H9 (cell line): ENCODE measurements around the gene CEACAM18. TPM values are rescaled to one million over a fixed set of nuclear protein-coding genes. Genes with fewer than 3 reads are reported as not detected.

ENCODE experiments used
- DNase-seq: peaks from one replicate; pipeline ENCODE4 v3.0.0-alpha.2; 2017
- H2AFZ ChIP-seq: one replicate; pipeline ENCODE4 v1.6.1; 2013; ENCODE audit warnings: mild to moderate bottlenecking, low read length, control low read depth, moderate library complexity
- H2AK5ac ChIP-seq: 2 replicates; pipeline ENCODE4 v1.6.1; 2013; ENCODE audit warnings: low read length, control low read depth, mixed read lengths; ENCODE audit not compliant: insufficient read length
- H2BK120ac ChIP-seq: one replicate; pipeline ENCODE4 v1.6.1; 2013; ENCODE audit warnings: low read depth, mild to moderate bottlenecking, low read length, control low read depth, inconsistent platforms; ENCODE audit not compliant: poor library complexity, severe bottlenecking
- H2BK12ac ChIP-seq: 2 replicates; pipeline ENCODE4 v1.6.1; 2013; ENCODE audit warnings: low read length, control low read depth, mixed read lengths, low read depth; ENCODE audit not compliant: insufficient read length
- H2BK15ac ChIP-seq: 2 replicates; pipeline ENCODE4 v1.6.1; 2013; ENCODE audit warnings: low read depth, low read length, control low read depth
- H2BK20ac ChIP-seq: one replicate; pipeline ENCODE4 v1.6.1; 2013; ENCODE audit warnings: low read depth, mild to moderate bottlenecking, low read length, control low read depth, inconsistent platforms; ENCODE audit not compliant: poor library complexity, severe bottlenecking
- H2BK5ac ChIP-seq: 2 replicates; pipeline ENCODE4 v1.6.1; 2013; ENCODE audit warnings: low read length, control low read depth, mixed read lengths; ENCODE audit not compliant: insufficient read length
- H3K14ac ChIP-seq: 2 replicates; pipeline ENCODE4 v1.6.1; 2013; ENCODE audit warnings: low read length, control low read depth; ENCODE audit not compliant: insufficient read depth
- H3K18ac ChIP-seq: 2 replicates; pipeline ENCODE4 v1.6.1; 2013; ENCODE audit warnings: low read depth, mild to moderate bottlenecking, mixed read lengths, low read length, control low read depth; ENCODE audit not compliant: insufficient read length
- H3K23ac ChIP-seq: 2 replicates; pipeline ENCODE4 v1.6.1; 2013; ENCODE audit warnings: low read length, control low read depth, mixed read lengths, low read depth; ENCODE audit not compliant: insufficient read length
- H3K23me2 ChIP-seq: 2 replicates; pipeline ENCODE4 v1.6.1; 2013; ENCODE audit warnings: low read depth, mild to moderate bottlenecking, mixed read lengths, low read length, control low read depth; ENCODE audit not compliant: insufficient read length, poor library complexity, severe bottlenecking
- H3K27ac ChIP-seq: 2 replicates; pipeline ENCODE4 v1.5.1; 2013; ENCODE audit warnings: low read length, control low read depth, mixed read lengths, low read depth; ENCODE audit not compliant: insufficient read length
- H3K27me3 ChIP-seq: 2 replicates; pipeline ENCODE4 v1.6.1; 2013; ENCODE audit warnings: low read length, control low read depth, inconsistent platforms; ENCODE audit not compliant: insufficient read depth
- H3K4ac ChIP-seq: 2 replicates; pipeline ENCODE4 v1.6.1; 2013; ENCODE audit warnings: low read depth, mild to moderate bottlenecking, control low read depth, inconsistent platforms, low read length, moderate library complexity
- H3K4me1 ChIP-seq: 2 replicates; pipeline ENCODE4 v1.6.1; 2013; ENCODE audit warnings: low read length, control low read depth, inconsistent platforms; ENCODE audit not compliant: insufficient read depth
- H3K4me2 ChIP-seq: 2 replicates; pipeline ENCODE4 v1.6.1; 2013; ENCODE audit warnings: low read length, control low read depth, mixed read lengths; ENCODE audit not compliant: insufficient read length, insufficient read depth
- H3K56ac ChIP-seq: 2 replicates; pipeline ENCODE4 v1.6.1; 2013; ENCODE audit warnings: low read depth, mild to moderate bottlenecking, mixed read lengths, low read length, control low read depth; ENCODE audit not compliant: insufficient read length
- H3K79me1 ChIP-seq: 2 replicates; pipeline ENCODE4 v1.6.1; 2013; ENCODE audit warnings: low read depth, mild to moderate bottlenecking, moderate library complexity, low read length, control low read depth, inconsistent platforms; ENCODE audit not compliant: insufficient read depth, poor library complexity, severe bottlenecking
- H3K79me2 ChIP-seq: 2 replicates; pipeline ENCODE4 v1.6.1; 2013; ENCODE audit warnings: low read length, control low read depth, inconsistent platforms; ENCODE audit not compliant: insufficient read depth
- H3K9ac ChIP-seq: 2 replicates; pipeline ENCODE4 v1.6.1; 2013; ENCODE audit warnings: low read length, control low read depth, mixed read lengths; ENCODE audit not compliant: insufficient read length; ENCODE audit errors: extremely low read depth
- H3K9me3 ChIP-seq: one replicate; pipeline ENCODE4 v1.6.1; 2013; ENCODE audit warnings: low read depth, low read length, inconsistent platforms; ENCODE audit not compliant: control insufficient read depth
- H3T11ph ChIP-seq: one replicate; pipeline ENCODE4 v1.6.1; 2013; ENCODE audit warnings: mild to moderate bottlenecking, low read length, control low read depth, inconsistent platforms
- H4K20me1 ChIP-seq: one replicate; pipeline ENCODE4 v1.6.1; 2013; ENCODE audit not compliant: control insufficient read depth, insufficient read length, insufficient read depth
- H4K5ac ChIP-seq: 2 replicates; pipeline ENCODE4 v1.6.1; 2013; ENCODE audit warnings: low read depth, mild to moderate bottlenecking, mixed read lengths, low read length, control low read depth; ENCODE audit not compliant: insufficient read length
- H4K8ac ChIP-seq: replicated peaks from 2 replicates; pipeline ENCODE4 v1.6.1; 2013; ENCODE audit warnings: low read length, control low read depth, mixed read lengths, low read depth; ENCODE audit not compliant: insufficient read length
- H4K91ac ChIP-seq: 2 replicates; pipeline ENCODE4 v1.6.1; 2013; ENCODE audit warnings: low read depth, mild to moderate bottlenecking, moderate library complexity, mixed read lengths, low read length, control low read depth; ENCODE audit not compliant: insufficient read length
- H3K27ac Mint-ChIP-seq, 3 experiments: 2 replicates in 2 of 3; 3 replicates in 1 of 3; pipeline ENCODE4 v1.8.0; 2020 to 2021; ENCODE audit warnings: mixed read lengths in 3 of 3, mild to moderate bottlenecking in 1 of 3, moderate library complexity in 1 of 3
- H3K27me3 Mint-ChIP-seq: 2 replicates; pipeline ENCODE4 v1.8.0; 2021; ENCODE audit warnings: low read depth, mild to moderate bottlenecking, moderate library complexity, mixed read lengths
- H3K36me3 Mint-ChIP-seq, 3 experiments: 2 replicates in 2 of 3; 3 replicates in 1 of 3; pipeline ENCODE4 v1.8.0; 2020 to 2021; ENCODE audit warnings: low read depth in 3 of 3, mixed read lengths in 3 of 3; ENCODE audit not compliant: insufficient read depth in 1 of 3
- H3K4me1 Mint-ChIP-seq, 2 experiments: 2 replicates each; pipeline ENCODE4 v1.8.0; 2020; ENCODE audit warnings: mixed read lengths in 2 of 2
- H3K4me3 Mint-ChIP-seq, 2 experiments: 2 replicates in 1 of 2; 3 replicates in 1 of 2; pipeline ENCODE4 v1.8.0; 2020 to 2021; ENCODE audit warnings: mild to moderate bottlenecking in 2 of 2, mixed read lengths in 2 of 2, moderate library complexity in 1 of 2
- H3K9me3 Mint-ChIP-seq, 2 experiments: 2 replicates in 1 of 2; 3 replicates in 1 of 2; pipeline ENCODE4 v1.8.0; 2020; ENCODE audit warnings: mild to moderate bottlenecking in 2 of 2, mixed read lengths in 2 of 2, moderate library complexity in 1 of 2
- CTCF ChIP-seq: fragments of 200-600 bp; sonication (generic); conservative IDR thresholded peaks from 3 replicates; pipeline ENCODE4 v1.8.0; 2021; ENCODE audit warnings: antibody characterized with exemption, mild to moderate bottlenecking
- WGBS: extraction: QIAGEN DNeasy Blood & Tissue Kit; methylation state at CpG from one replicate; pipeline ENCODE4 v1.1.7; 2013; ENCODE audit warnings: missing lambda C conversion rate, low lambda C conversion rate, mixed read lengths; ENCODE audit not compliant: insufficient read length; ENCODE audit errors: extremely low coverage; 5-methylcytosine and 5-hydroxymethylcytosine counted together
- total RNA-seq: library from RNA; stranded (reverse); gene quantifications from 2 replicates; pipeline ENCODE4 v1.2.1, GENCODE V29; 2021

The CEACAM18 gene
- total RNA-seq, 1 experiment from 2014 or later, result not detected

GRCh38 chr19:51505904-51506303, 27.6 kb downstream of the CEACAM18 start:
- Histone ChIP-seq H2BK120ac (no peak overlapping the region), H3K23me2 (no peaks in the 10 kb centered on the region), H3K9me3 (no peaks in the 10 kb centered on the region), H3K27ac (no peak overlapping the region), H4K5ac (no peak overlapping the region), H4K91ac (no peak overlapping the region), H3K79me1 (no peaks in the 10 kb centered on the region), H3K56ac (no peak overlapping the region), H3K4me1 (no peaks in the 10 kb centered on the region), H3K18ac (no peak overlapping the region), H3K9ac (no peak overlapping the region), H3K4me2 (no peak overlapping the region), H2BK12ac (no peak overlapping the region), H3K23ac (no peak overlapping the region), H3K27me3 (no peaks in the 10 kb centered on the region), H4K20me1 (no peaks in the 10 kb centered on the region), H2AFZ (no peak overlapping the region), H3K79me2 (no peaks in the 10 kb centered on the region), H2BK5ac (no peak overlapping the region), H3T11ph (no peak overlapping the region), H2AK5ac (no peak overlapping the region), H2BK20ac (no peak overlapping the region), H3K14ac (no peak overlapping the region), H4K8ac (no peak overlapping the region), H3K4ac (no peak overlapping the region), H2BK15ac (no peak overlapping the region)
- Mint-ChIP-seq H3K27me3 (peaks cover 22% of the 10 kb centered on the region), H3K36me3 (0 out of 7 replicates have a peak, but pooled peaks cover 0 to 6% (median 0%) of the 10 kb centered on the region in 3 experiments), H3K4me3 (no peak overlapping the region), H3K4me1 (no peaks in the 10 kb centered on the region), H3K9me3 (peaks cover 64 to 98% of the 10 kb centered on the region in 2 experiments), H3K27ac (no peak overlapping the region)
- no CpG with 5 or more reads among the region's 3 CpGs for WGBS
- TF ChIP-seq CTCF, result no peak
- no peak for DNase-seq
